NB4 (cell line): ENCODE measurements around the gene PTF1A.

ENCODE experiments used
- DNase-seq: peaks from one replicate; pipeline ENCODE4 v3.0.0; 2010; ENCODE audit warnings: low read depth
- H3K4me3 ChIP-seq: one replicate; pipeline ENCODE4 v1.5.1; 2011; ENCODE audit warnings: mild to moderate bottlenecking, low read depth, low read length, moderate library complexity
- CTCF ChIP-seq: IDR thresholded peaks from one replicate; pipeline ENCODE4 v1.5.1; 2012; ENCODE audit warnings: low read depth, low read length
- MAX ChIP-seq: IDR thresholded peaks from 2 replicates; pipeline ENCODE4 v1.6.1; 2011; ENCODE audit warnings: low read depth, low read length
- MYC ChIP-seq: IDR thresholded peaks from 2 replicates; pipeline ENCODE4 v1.6.1; 2011; ENCODE audit warnings: low read depth, low read length
- POLR2A ChIP-seq: IDR thresholded peaks from 2 replicates; pipeline ENCODE4 v1.6.1; 2011; ENCODE audit warnings: mild to moderate bottlenecking; ENCODE audit not compliant: insufficient read length; ENCODE audit errors: extremely low read depth

Gene PTF1A

GRCh38 chr10:23150610-23151009, 41.5 kb upstream of the PTF1A start:
- no peak for TF ChIP-seq POLR2A
- TF ChIP-seq MAX = no peak
- TF ChIP-seq MYC = no peak
- TF ChIP-seq CTCF = no peak
- no peak for DNase-seq
- no peak overlapping the region for H3K4me3 ChIP-seq

- DNase-seq = no peak
- H3K4me3 ChIP-seq = no peak overlapping the region
- TF ChIP-seq CTCF (no peak), MYC (no peak), MAX (no peak), POLR2A (no peak)
Measured at GRCh38 chr10:23151071-23151470, 41.0 kb upstream of the PTF1A start.

- no peak overlapping the region for H3K4me3 ChIP-seq
- TF ChIP-seq POLR2A = no peak
- no peak for TF ChIP-seq CTCF
- TF ChIP-seq MAX = no peak
- no peak for TF ChIP-seq MYC
- peak; percentile 56 for DNase-seq
Measured at GRCh38 chr10:23155169-23155568, 36.9 kb upstream of the PTF1A start.

GRCh38 chr10:23156447-23157150, 35.5 kb upstream of the PTF1A start:
- TF ChIP-seq MYC = no peak
- no peak for TF ChIP-seq CTCF
- no peak for TF ChIP-seq MAX
- no peak for TF ChIP-seq POLR2A

GRCh38 chr10:23157239-23157681, 34.9 kb upstream of the PTF1A start:
- no peak overlapping the region for H3K4me3 ChIP-seq
- no peak for DNase-seq
- TF ChIP-seq MAX (no peak), POLR2A (no peak), CTCF (no peak), MYC (no peak)

More at GRCh38 chr10:23156447-23157150, 35.5 kb upstream of the PTF1A start:
- DNase-seq = peak; percentile 2
- H3K4me3 ChIP-seq = no peak overlapping the region
